Upper lobe of right lung (tissue), 1 donor: Measurements from ENCODE around the gene ARL10. TPM values are rescaled to one million over a fixed set of nuclear protein-coding genes. Genes with fewer than 3 reads are reported as not detected.

Source experiments
- ATAC-seq: fragments of 200-7000 bp; cut with Tn5 transposase; one replicate; pipeline ENCODE4 v1.9.1; 2020; ENCODE audit warnings: mild to moderate bottlenecking, moderate library complexity
- DNase-seq: peaks from one replicate; pipeline ENCODE4 v3.0.0-alpha.2; 2020
- H3K27ac ChIP-seq: fragments of 200-600 bp; one replicate; pipeline ENCODE4 v1.8.0; 2022
- H3K27me3 ChIP-seq: fragments of 200-600 bp; one replicate; pipeline ENCODE4 v1.8.0; 2022; ENCODE audit warnings: mild to moderate bottlenecking
- H3K36me3 ChIP-seq: fragments of 200-600 bp; one replicate; pipeline ENCODE4 v1.8.0; 2022
- H3K4me1 ChIP-seq: fragments of 200-600 bp; one replicate; pipeline ENCODE4 v1.8.0; 2022
- H3K4me3 ChIP-seq: fragments of 200-600 bp; one replicate; pipeline ENCODE4 v1.8.0; 2022; ENCODE audit warnings: mild to moderate bottlenecking
- H3K9me3 ChIP-seq: fragments of 200-600 bp; one replicate; pipeline ENCODE4 v1.8.0; 2022
- intact Hi-C: fragments of 100-400 bp; cut with DNase I; formaldehyde crosslinking; loops from one replicate; pipeline ENCODE4 v1.11.0; 2022
- long read RNA-seq: library from polyadenylated mRNA; unstranded; transcript quantifications from one replicate; pipeline ENCODE4 v2.0.0, GENCODE V29; 2021
- total RNA-seq: library from RNA; stranded (reverse); fragmentation: NEBNext Ultra II Directional; extraction: Animal tissue kit (Norgen Biotek cat#: 25700); gene quantifications from one replicate; pipeline ENCODE4 v1.2.1, GENCODE V29; 2021
- TF ChIP-seq, protein P1 (sequence below): fragments of 200-600 bp; IDR thresholded peaks from one replicate; pipeline ENCODE4 v1.8.0; 2022; ENCODE audit warnings: antibody characterized with exemption
- donor health status: DM: no; HTN: yes; CAD: no; lungs with severe emphysema.

ARL10 gene, protein sequence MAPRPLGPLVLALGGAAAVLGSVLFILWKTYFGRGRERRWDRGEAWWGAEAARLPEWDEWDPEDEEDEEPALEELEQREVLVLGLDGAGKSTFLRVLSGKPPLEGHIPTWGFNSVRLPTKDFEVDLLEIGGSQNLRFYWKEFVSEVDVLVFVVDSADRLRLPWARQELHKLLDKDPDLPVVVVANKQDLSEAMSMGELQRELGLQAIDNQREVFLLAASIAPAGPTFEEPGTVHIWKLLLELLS
- 7.9 TPM for total RNA-seq
- long read RNA-seq, partial matches to known transcripts: 1 of 3 reads
- long read RNA-seq, other reads (novel, unspliced or antisense): 2 of 3 reads

DNA sequence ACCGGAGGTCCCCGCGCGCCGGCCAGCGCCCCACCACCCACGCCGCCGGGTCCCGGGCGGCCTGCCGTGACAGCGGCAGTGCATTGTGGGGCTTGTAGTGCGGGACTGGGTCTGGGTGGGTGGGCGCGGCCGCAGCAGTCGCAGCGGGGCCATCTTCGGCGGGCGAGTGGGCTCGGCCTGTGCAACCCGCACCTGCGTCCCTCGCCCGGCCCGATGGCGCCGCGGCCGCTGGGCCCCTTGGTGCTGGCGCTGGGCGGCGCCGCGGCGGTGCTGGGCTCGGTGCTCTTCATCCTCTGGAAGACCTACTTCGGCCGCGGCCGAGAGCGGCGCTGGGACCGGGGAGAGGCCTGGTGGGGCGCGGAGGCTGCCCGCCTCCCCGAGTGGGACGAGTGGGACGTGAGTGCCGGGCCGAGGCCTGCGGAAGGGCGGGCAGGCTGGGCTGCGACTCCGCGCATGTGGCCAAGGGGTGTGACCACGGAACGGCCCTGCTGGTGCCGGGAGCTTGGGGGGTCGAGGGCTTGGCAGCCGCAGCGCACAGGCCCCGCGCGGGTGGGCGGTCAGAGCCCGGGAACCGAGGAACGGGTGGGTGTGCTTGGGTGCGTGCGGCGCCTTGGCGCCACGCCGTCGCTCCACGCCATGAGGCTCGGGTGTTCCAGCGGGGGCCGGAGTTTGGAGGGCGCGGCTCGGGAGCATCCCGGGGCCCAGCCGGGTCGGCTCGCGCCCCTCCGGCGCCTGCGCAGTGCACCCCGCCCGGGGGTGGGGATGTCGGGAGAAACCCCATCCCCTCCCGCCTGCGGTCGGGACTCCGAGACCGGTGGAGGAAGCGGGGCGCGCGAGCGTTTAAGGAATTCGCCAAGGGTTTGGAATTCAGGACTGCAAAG, at the start of gene ARL10:
ARL10 (plus strand) TSS at position 137 of the 881 bp plus-strand sequence; CDS start at position 214, 77 bp downstream.
- DNase-seq (peak; percentile 77), ATAC-seq (peak; percentile 46)
- TF ChIP-seq, protein P1, sequence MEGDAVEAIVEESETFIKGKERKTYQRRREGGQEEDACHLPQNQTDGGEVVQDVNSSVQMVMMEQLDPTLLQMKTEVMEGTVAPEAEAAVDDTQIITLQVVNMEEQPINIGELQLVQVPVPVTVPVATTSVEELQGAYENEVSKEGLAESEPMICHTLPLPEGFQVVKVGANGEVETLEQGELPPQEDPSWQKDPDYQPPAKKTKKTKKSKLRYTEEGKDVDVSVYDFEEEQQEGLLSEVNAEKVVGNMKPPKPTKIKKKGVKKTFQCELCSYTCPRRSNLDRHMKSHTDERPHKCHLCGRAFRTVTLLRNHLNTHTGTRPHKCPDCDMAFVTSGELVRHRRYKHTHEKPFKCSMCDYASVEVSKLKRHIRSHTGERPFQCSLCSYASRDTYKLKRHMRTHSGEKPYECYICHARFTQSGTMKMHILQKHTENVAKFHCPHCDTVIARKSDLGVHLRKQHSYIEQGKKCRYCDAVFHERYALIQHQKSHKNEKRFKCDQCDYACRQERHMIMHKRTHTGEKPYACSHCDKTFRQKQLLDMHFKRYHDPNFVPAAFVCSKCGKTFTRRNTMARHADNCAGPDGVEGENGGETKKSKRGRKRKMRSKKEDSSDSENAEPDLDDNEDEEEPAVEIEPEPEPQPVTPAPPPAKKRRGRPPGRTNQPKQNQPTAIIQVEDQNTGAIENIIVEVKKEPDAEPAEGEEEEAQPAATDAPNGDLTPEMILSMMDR: no peak
- intact Hi-C loops: no loop called here
- Histone ChIP-seq H3K4me3 (peak within 1 kb of the TSS; percentile 87), H3K27ac (peak within 1 kb of the TSS; percentile 58), H3K27me3 (no peaks in the 10 kb centered on the region), H3K4me1 (peaks cover 11% of the 10 kb centered on the region), H3K36me3 (peaks cover 7% of the 10 kb centered on the region), H3K9me3 (no peaks in the 10 kb centered on the region)

DNA sequence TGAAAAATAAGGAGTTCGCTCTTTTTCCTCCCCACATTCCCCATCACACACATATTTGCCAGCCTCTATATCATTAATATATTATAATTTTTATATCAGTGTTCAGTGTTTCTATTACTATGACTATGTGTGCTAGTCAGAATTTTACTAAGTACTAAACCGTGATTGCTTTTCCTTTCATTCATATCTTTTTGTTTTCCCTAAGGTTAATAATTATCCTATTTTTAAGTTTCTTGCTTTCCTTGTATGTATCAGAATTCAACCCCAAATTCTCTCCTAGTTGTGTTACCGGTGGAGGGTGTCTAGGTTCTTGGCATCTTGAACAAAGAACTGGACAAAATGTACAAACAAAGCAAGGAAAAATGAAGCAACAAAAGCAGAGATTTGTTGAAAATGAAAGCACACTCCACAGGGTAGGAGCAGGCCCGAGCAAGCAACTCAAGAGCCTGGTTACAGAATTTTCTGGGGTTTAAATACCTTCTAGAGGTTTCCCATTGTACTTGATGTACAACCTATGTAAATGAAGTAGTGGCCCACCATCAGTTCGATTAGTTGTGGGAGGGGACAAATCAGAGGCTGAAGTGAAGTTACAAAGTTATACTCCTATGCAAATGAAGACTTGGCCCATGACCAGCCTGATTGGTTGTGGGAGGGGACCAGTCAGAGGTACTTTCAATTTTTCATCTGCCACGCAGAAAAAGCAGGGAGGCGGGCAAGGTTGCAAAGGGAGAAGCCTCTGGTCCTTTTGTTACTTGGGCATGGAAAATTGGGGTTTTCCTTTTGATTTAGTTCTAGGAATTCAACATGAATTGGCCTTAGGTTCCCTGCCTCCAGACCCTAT, 47.5 kb upstream of the ARL10 start:
- DNase-seq (no peak), ATAC-seq (no peak)
- no peaks in the 10 kb centered on the region for H3K9me3 ChIP-seq
- peaks cover 30% of the 10 kb centered on the region for H3K36me3 ChIP-seq
- TF ChIP-seq, protein P1: no peak
- H3K27ac ChIP-seq: peak overlapping the region; percentile 12
- no peaks in the 10 kb centered on the region for H3K4me1 ChIP-seq
- H3K4me3 ChIP-seq: no peak overlapping the region
- H3K27me3 ChIP-seq: no peaks in the 10 kb centered on the region
- intact Hi-C loops: no loop called here

DNA sequence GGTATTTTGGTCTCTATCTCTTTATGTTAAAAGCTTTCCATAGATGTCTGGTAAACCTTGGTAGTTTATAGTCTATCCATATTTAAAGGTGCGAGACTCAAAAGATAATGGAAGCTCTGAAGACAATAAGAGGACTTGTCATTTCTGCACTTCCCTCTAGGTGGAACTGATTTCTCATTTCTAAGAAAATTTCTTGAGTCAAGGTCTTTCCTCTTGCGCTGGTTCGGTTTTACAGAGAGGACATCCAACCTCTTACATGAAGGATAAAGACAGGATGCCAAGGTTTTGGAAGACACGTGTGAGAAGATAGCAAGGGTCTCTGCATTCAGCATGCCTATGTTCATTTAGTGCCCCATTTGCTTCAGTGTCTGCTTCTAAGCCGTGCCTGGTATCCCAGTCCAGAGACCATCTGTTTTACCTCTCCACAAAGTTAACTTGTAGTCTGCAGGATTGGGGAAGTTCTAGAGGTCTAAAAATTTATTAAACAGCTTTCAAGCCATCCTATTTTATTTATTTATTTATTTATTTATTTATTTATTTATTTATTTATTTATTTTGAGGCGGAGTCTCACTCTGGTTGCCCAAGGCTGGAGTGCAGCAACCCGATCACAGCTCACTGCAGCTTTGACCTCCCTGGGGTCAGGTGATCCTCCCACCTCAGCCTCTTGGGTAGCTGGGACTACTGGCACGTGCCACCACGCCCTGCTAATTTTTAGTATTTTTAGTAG, 45.3 kb upstream of the ARL10 start:
- Histone ChIP-seq H3K4me3 (no peak overlapping the region), H3K27ac (no peak overlapping the region), H3K4me1 (no peaks in the 10 kb centered on the region), H3K9me3 (no peaks in the 10 kb centered on the region), H3K27me3 (no peaks in the 10 kb centered on the region), H3K36me3 (peaks cover 38% of the 10 kb centered on the region)
- ATAC-seq (no peak), DNase-seq (no peak)
- intact Hi-C loops: no loop called here
- TF ChIP-seq, protein P1: no peak

DNA sequence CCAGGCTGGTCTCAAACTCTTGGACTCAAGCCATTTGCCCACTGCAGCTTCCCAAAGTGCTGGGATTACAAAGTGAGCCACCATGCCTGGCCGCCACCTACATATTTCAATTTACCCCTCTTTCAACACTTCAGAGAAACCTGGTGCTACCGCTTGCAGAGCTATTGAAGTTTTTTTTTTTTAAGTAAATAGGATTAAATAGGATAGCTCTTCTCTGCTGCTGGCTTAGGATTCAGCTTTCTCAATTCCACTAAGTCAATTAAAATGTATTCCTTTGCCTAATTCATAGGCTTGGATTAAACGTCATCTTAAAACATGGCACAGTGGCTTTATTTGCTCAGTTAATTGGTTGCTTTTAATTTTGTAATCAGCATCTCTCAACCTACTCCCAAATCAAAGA, 44.7 kb upstream of the ARL10 start:
- Histone ChIP-seq H3K27me3 (no peaks in the 10 kb centered on the region), H3K27ac (no peak overlapping the region), H3K4me1 (no peaks in the 10 kb centered on the region), H3K36me3 (peaks cover 33% of the 10 kb centered on the region), H3K9me3 (no peaks in the 10 kb centered on the region), H3K4me3 (no peak overlapping the region)
- intact Hi-C loops: no loop called here
- DNase-seq: no peak
- no peak for ATAC-seq
- TF ChIP-seq, protein P1: no peak
